ENCODE data around the gene GAPDHS.

The GAPDHS gene

GRCh38 chr19:35557539-35558399 is 24.5 kb downstream of the GAPDHS start:
- no peak for DNase-seq (ENCODE audit: low read depth)

GRCh38 chr19:35558400-35559280 is 25.4 kb downstream of the GAPDHS start:
- DNase-seq (ENCODE audit: low read depth): no peak

- no peak for DNase-seq (ENCODE audit: low read depth)
These were observed 26.0 kb downstream of the GAPDHS start for GRCh38 chr19:35559281-35559659.

GRCh38 chr19:35559781-35560180 is 26.5 kb downstream of the GAPDHS start:
- DNase-seq (ENCODE audit: low read depth): no peak

GRCh38 chr19:35560271-35560670 is 27.0 kb downstream of the GAPDHS start:
- no peak for DNase-seq (ENCODE audit: low read depth)

- no peak for DNase-seq (ENCODE audit: low read depth)
These were observed 27.4 kb downstream of the GAPDHS start for GRCh38 chr19:35560677-35561076.

GRCh38 chr19:35561436-35561835 is 28.2 kb downstream of the GAPDHS start:
- DNase-seq (ENCODE audit: low read depth): no peak

- no peak for DNase-seq (ENCODE audit: low read depth)
These were observed 29.1 kb downstream of the GAPDHS start for GRCh38 chr19:35562336-35562735.

GRCh38 chr19:35562776-35563175 is 29.5 kb downstream of the GAPDHS start:
- DNase-seq (ENCODE audit: low read depth): no peak

GRCh38 chr19:35563207-35563829 is 30.1 kb downstream of the GAPDHS start, which contains the start of gene ATP4A:
TSS of gene ATP4A (minus strand) at chr19:35563658. CDS start at chr19:35563629, 29 bp downstream.
- no peak for DNase-seq (ENCODE audit: low read depth)

GRCh38 chr19:35565016-35565856 is 32.0 kb downstream of the GAPDHS start:
- DNase-seq (ENCODE audit: low read depth): no peak

GRCh38 chr19:35566738-35567137 is 33.5 kb downstream of the GAPDHS start:
- no peak for DNase-seq (ENCODE audit: low read depth)

- DNase-seq (ENCODE audit: low read depth): no peak
These were observed 36.1 kb downstream of the GAPDHS start for GRCh38 chr19:35569281-35569781.

- no peak for DNase-seq (ENCODE audit: low read depth)
These were observed 38.2 kb downstream of the GAPDHS start for GRCh38 chr19:35571406-35571965.

- no peak for DNase-seq (ENCODE audit: low read depth)
These were observed 44.7 kb downstream of the GAPDHS start for GRCh38 chr19:35577918-35578317.

- no peak for DNase-seq (ENCODE audit: low read depth)
These were observed 45.5 kb downstream of the GAPDHS start for GRCh38 chr19:35578707-35579106.

- no peak for DNase-seq (ENCODE audit: low read depth)
These were observed 49.5 kb downstream of the GAPDHS start for GRCh38 chr19:35582760-35583159.

- DNase-seq (ENCODE audit: low read depth): no peak
These were observed 52.6 kb downstream of the GAPDHS start, which contains the start of gene PMIS2 for GRCh38 chr19:35585848-35586247. TSS of gene PMIS2 (plus strand) at chr19:35586173. CDS start at chr19:35586260, 87 bp downstream.

- DNase-seq (ENCODE audit: low read depth): no peak
These were observed 54.1 kb downstream of the GAPDHS start for GRCh38 chr19:35587321-35587720.

- no peak for DNase-seq (ENCODE audit: low read depth)
These were observed 57.6 kb downstream of the GAPDHS start for GRCh38 chr19:35590875-35591274.

GRCh38 chr19:35592226-35592625 is 59.0 kb downstream of the GAPDHS start:
- DNase-seq (ENCODE audit: low read depth): peak; percentile 6
